GM19328 (cell line): ENCODE measurements around the gene WDR76.
"Not testable (repeated sequence)": the region's sequence is repeated elsewhere in the genome, so short reads cannot be mapped to it uniquely, and the experiment has no call there.

Experiments used
- ATAC-seq: cut with Tn5 transposase; IDR thresholded peaks from one replicate; pipeline ENCODE4 v1.9.1; 2021; ENCODE audit warnings: mild to moderate bottlenecking, moderate library complexity; ENCODE audit not compliant: unreplicated experiment

WDR76 gene

GRCh38 chr15:43815064-43815463, 11.7 kb upstream of the WDR76 start:
- ATAC-seq = not testable (repeated sequence)

- ATAC-seq = no peak
These were observed 5.3 kb upstream of the WDR76 start for GRCh38 chr15:43821505-43821904.

- ATAC-seq = peak; percentile 54
These were observed 2.2 kb upstream of the WDR76 start, which contains the start of gene MFAP1 for GRCh38 chr15:43824302-43825246. Gene MFAP1, minus strand, starts transcription at chr15:43824690. Its CDS starts 121 bp downstream, at chr15:43824569.

- not testable (repeated sequence) for ATAC-seq
These were observed 1.5 kb upstream of the WDR76 start for GRCh38 chr15:43825305-43825704.

GRCh38 chr15:43826029-43826507, 734 bp upstream of the WDR76 start:
- ATAC-seq = no peak

- ATAC-seq = no peak
These were observed 1.4 kb downstream of the WDR76 start for GRCh38 chr15:43828061-43828657.

GRCh38 chr15:43829951-43830540, 3.2 kb downstream of the WDR76 start:
- not testable (repeated sequence) for ATAC-seq

GRCh38 chr15:43830691-43831275, 4.0 kb downstream of the WDR76 start:
- ATAC-seq = not testable (repeated sequence)

GRCh38 chr15:43831519-43832052, 4.8 kb downstream of the WDR76 start:
- ATAC-seq = not testable (repeated sequence)

- ATAC-seq = not testable (repeated sequence)
These were observed 5.7 kb downstream of the WDR76 start for GRCh38 chr15:43832485-43832884.

GRCh38 chr15:43845421-43845820, 18.6 kb downstream of the WDR76 start:
- no peak for ATAC-seq

GRCh38 chr15:43851251-43851650, 24.4 kb downstream of the WDR76 start:
- ATAC-seq = no peak

- ATAC-seq = no peak
These were observed 25.8 kb downstream of the WDR76 start for GRCh38 chr15:43852607-43853006.

- ATAC-seq = no peak
These were observed 28.0 kb downstream of the WDR76 start for GRCh38 chr15:43854801-43855200.

- no peak for ATAC-seq
These were observed 32.7 kb downstream of the WDR76 start for GRCh38 chr15:43859546-43859945.

GRCh38 chr15:43866636-43867035, 39.8 kb downstream of the WDR76 start:
- ATAC-seq = not testable (repeated sequence)

GRCh38 chr15:43867096-43867495, 40.3 kb downstream of the WDR76 start:
- ATAC-seq = no peak

GRCh38 chr15:43868406-43868805, 41.6 kb downstream of the WDR76 start:
- no peak for ATAC-seq

GRCh38 chr15:43871835-43872234, 45.0 kb downstream of the WDR76 start:
- no peak for ATAC-seq

- no peak for ATAC-seq
These were observed 45.7 kb downstream of the WDR76 start for GRCh38 chr15:43872416-43873020.
